Vagina (tissue), 2 donors: Measurements from ENCODE around the gene MT4. TPM values are rescaled to one million over a fixed set of nuclear protein-coding genes. Genes with fewer than 3 reads are reported as not detected.

Experiments used
- DNase-seq, 2 donors: peaks; one replicate each; pipeline ENCODE4 v3.0.0-alpha.2; 2017; ENCODE audit errors: extremely low spot score in 2 of 2
- H3K27ac ChIP-seq: fragments of 200-600 bp; sonication (generic); one replicate; pipeline ENCODE4 v1.5.1; 2019
- H3K27me3 ChIP-seq: fragments of 200-600 bp; sonication (generic); one replicate; pipeline ENCODE4 v1.5.1; 2019
- H3K36me3 ChIP-seq, 2 donors: fragments of 200-600 bp; sonication (generic); one replicate each; pipeline ENCODE4 v1.5.1; 2017 to 2019
- H3K4me1 ChIP-seq: fragments of 200-600 bp; sonication (generic); one replicate; pipeline ENCODE4 v1.5.1; 2019
- H3K4me3 ChIP-seq, 2 donors: fragments of 200-600 bp; sonication (generic); 1 replicate in 1 of 2; 2 replicates in 1 of 2; pipeline ENCODE4 v1.5.1; 2016 to 2019
- H3K9me3 ChIP-seq: fragments of 200-600 bp; sonication (generic); one replicate; pipeline ENCODE4 v1.5.1; 2019
- CTCF ChIP-seq, 3 experiments: fragments of 450-650 bp in 2 of 3; fragments of 200-600 bp in 1 of 3; sonication (generic) in 1 of 3; IDR thresholded peaks; one replicate each; pipeline ENCODE4 v1.5.1; 2017 to 2019; ENCODE audit warnings: antibody characterized with exemption in 3 of 3, mild to moderate bottlenecking in 2 of 3, moderate library complexity in 2 of 3
- POLR2A ChIP-seq, 2 donors: fragments of 450-650 bp; IDR thresholded peaks; one replicate each; pipeline ENCODE4 v1.6.1; 2017; ENCODE audit warnings: antibody characterized with exemption in 2 of 2, mild to moderate bottlenecking in 2 of 2, moderate library complexity in 2 of 2
- POLR2AphosphoS5 ChIP-seq, 2 donors: sonication (generic); formaldehyde crosslinking; IDR thresholded peaks; one replicate each; pipeline ENCODE4 v1.9.0; 2017; ENCODE audit warnings: antibody characterized with exemption in 2 of 2, mild to moderate bottlenecking in 2 of 2, low read depth in 1 of 2; ENCODE audit not compliant: insufficient read depth in 1 of 2
- intact Hi-C: fragments of 100-400 bp; cut with DNase I; formaldehyde crosslinking; loops from one replicate; pipeline ENCODE4 v1.15.1; 2023
- total RNA-seq: library from RNA; depleted of rRNA; stranded (reverse); fragments of >200 nt; gene quantifications from one replicate; pipeline ENCODE4 v1.2.3, GENCODE V29; 2016

Gene MT4
- total RNA-seq, 1 donor from 2014 or later = 25.8 TPM

- no peak for DNase-seq
- Histone ChIP-seq H3K4me3 (no peak overlapping the region), H3K27me3 (no peaks in the 10 kb centered on the region), H3K9me3 (no peaks in the 10 kb centered on the region), H3K36me3 (no peaks in the 10 kb centered on the region), H3K4me1 (peaks cover 10% of the 10 kb centered on the region), H3K27ac (no peak overlapping the region)
- TF ChIP-seq POLR2A (IDR thresholded peaks at IDR 0.05) (no peak), CTCF (IDR thresholded peaks at IDR 0.05) (no peak), POLR2AphosphoS5 (IDR thresholded peaks at IDR 0.05; ENCODE audit: insufficient read depth in 1 of 2, low read depth in 1 of 2) (no peak)
- intact Hi-C loops = loop anchor here (5.0 kb wide), 1 partner anchor 101 kb away; no protein-coding TSS in a partner anchor
These were observed 36.5 kb downstream of the MT4 start for GRCh38 chr16:56601325-56601724.

- no peaks in the 10 kb centered on the region for H3K27me3 ChIP-seq
- H3K4me1 ChIP-seq = peaks cover 28% of the 10 kb centered on the region
- TF ChIP-seq POLR2A (IDR thresholded peaks at IDR 0.05) (no peak), CTCF (IDR thresholded peaks at IDR 0.05) (peak in 1 of 3 experiments; percentile 23)
- no peak overlapping the region for H3K27ac ChIP-seq
- no peaks in the 10 kb centered on the region for H3K9me3 ChIP-seq
- intact Hi-C loops = loop anchor here (5.0 kb wide), 1 partner anchor 99 kb away; no protein-coding TSS in a partner anchor
- DNase-seq = no peak
- no peak overlapping the region for H3K4me3 ChIP-seq
- H3K36me3 ChIP-seq = no peaks in the 10 kb centered on the region
These were observed 38.7 kb downstream of the MT4 start for GRCh38 chr16:56603589-56603988.

GRCh38 chr16:56604966-56605365 lies 40.1 kb downstream of the MT4 start:
- H3K27me3 ChIP-seq = no peaks in the 10 kb centered on the region
- peaks cover 32% of the 10 kb centered on the region for H3K4me1 ChIP-seq
- no peaks in the 10 kb centered on the region for H3K36me3 ChIP-seq
- H3K4me3 ChIP-seq = no peak overlapping the region
- no peak for DNase-seq
- H3K27ac ChIP-seq = peak overlapping the region; percentile 83
- no peaks in the 10 kb centered on the region for H3K9me3 ChIP-seq
- intact Hi-C loops = loop anchor here (5.0 kb wide), 1 partner anchor 97 kb away; no protein-coding TSS in a partner anchor
- no peak for TF ChIP-seq POLR2A (IDR thresholded peaks at IDR 0.05)
- TF ChIP-seq POLR2AphosphoS5 (IDR thresholded peaks at IDR 0.05; ENCODE audit: insufficient read depth in 1 of 2, low read depth in 1 of 2) = no peak
- no peak for TF ChIP-seq CTCF (IDR thresholded peaks at IDR 0.05)

GRCh38 chr16:56605475-56605874 lies 40.6 kb downstream of the MT4 start:
- no peaks in the 10 kb centered on the region for H3K9me3 ChIP-seq
- H3K36me3 ChIP-seq = no peaks in the 10 kb centered on the region
- TF ChIP-seq CTCF (IDR thresholded peaks at IDR 0.05) (no peak), POLR2AphosphoS5 (IDR thresholded peaks at IDR 0.05; ENCODE audit: insufficient read depth in 1 of 2, low read depth in 1 of 2) (no peak), POLR2A (IDR thresholded peaks at IDR 0.05) (no peak)
- H3K27ac ChIP-seq = peak overlapping the region; percentile 83
- H3K4me1 ChIP-seq = peaks cover 37% of the 10 kb centered on the region
- no peak for DNase-seq
- no peaks in the 10 kb centered on the region for H3K27me3 ChIP-seq
- H3K4me3 ChIP-seq = no peak overlapping the region
- intact Hi-C loops = no loop called here

- H3K4me1 ChIP-seq = peaks cover 43% of the 10 kb centered on the region
- H3K27me3 ChIP-seq = no peaks in the 10 kb centered on the region
- H3K9me3 ChIP-seq = no peaks in the 10 kb centered on the region
- no peak for TF ChIP-seq POLR2AphosphoS5 (IDR thresholded peaks at IDR 0.05; ENCODE audit: insufficient read depth in 1 of 2, low read depth in 1 of 2)
- no peak for TF ChIP-seq CTCF (IDR thresholded peaks at IDR 0.05)
- no peak for TF ChIP-seq POLR2A (IDR thresholded peaks at IDR 0.05)
- intact Hi-C loops = loop anchor here (2.0 kb wide), 1 partner anchor 77 kb away; the partner anchor contains the start of gene MT1X
- peak overlapping the region; percentile 83 for H3K27ac ChIP-seq
- H3K36me3 ChIP-seq = no peaks in the 10 kb centered on the region
- no peak overlapping the region for H3K4me3 ChIP-seq
- peak in 1 of 2 donors; percentile 94 for DNase-seq
These were observed 41.2 kb downstream of the MT4 start for GRCh38 chr16:56606071-56606475.
